HepG2 (cell line): ENCODE data around the gene SLC25A1. TPM values are rescaled to one million over a fixed set of nuclear protein-coding genes. Genes with fewer than 3 reads are reported as not detected.

Experiments
- ATF2 ChIP-seq: sonication (generic); formaldehyde crosslinking; IDR thresholded peaks from 2 replicates; pipeline ENCODE4 v1.4.0; 2020; ENCODE audit warnings: missing genetic modification reagents
- ATF6 ChIP-seq: sonication (generic); formaldehyde crosslinking; conservative IDR thresholded peaks from 2 replicates; pipeline ENCODE4 v1.4.0; 2020; ENCODE audit warnings: missing genetic modification reagents
- CREB1 ChIP-seq, 2 experiments: fragments of 450-650 bp in 1 of 2; IDR thresholded peaks; 2 replicates each; pipeline ENCODE4 v1.6.1; 2016 to 2017; ENCODE audit warnings: control low read depth in 1 of 2, mild to moderate bottlenecking in 1 of 2, missing compliant biosample characterization in 1 of 2, missing genetic modification characterization in 1 of 2
- DRAP1 ChIP-seq: IDR thresholded peaks from 2 replicates; pipeline ENCODE4 v1.6.1; 2016; ENCODE audit warnings: missing genetic modification reagents, missing compliant biosample characterization
- KDM4B ChIP-seq: sonication (generic); formaldehyde crosslinking; IDR thresholded peaks from 2 replicates; pipeline ENCODE4 v1.4.0; 2020; ENCODE audit warnings: missing genetic modification reagents
- KDM6A ChIP-seq: IDR thresholded peaks from 2 replicates; pipeline ENCODE4 v1.6.1; 2016; ENCODE audit warnings: low read depth
- KLF16 ChIP-seq, 2 experiments: sonication (generic) in 1 of 2; formaldehyde crosslinking in 1 of 2; IDR thresholded peaks; 2 replicates each; pipeline versions ENCODE4 v1.6.1 to v1.8.0; 2016 to 2023; ENCODE audit warnings: missing genetic modification reagents in 2 of 2, missing compliant biosample characterization in 1 of 2
- MAFF ChIP-seq: IDR thresholded peaks from 2 replicates; pipeline ENCODE4 v1.6.1; 2011; ENCODE audit warnings: low read depth, low read length, improper control_type of control experiment
- MTA1 ChIP-seq: sonication (generic); formaldehyde crosslinking; IDR thresholded peaks from 2 replicates; pipeline ENCODE4 v1.4.0; 2020; ENCODE audit warnings: missing genetic modification reagents, mild to moderate bottlenecking, borderline replicate concordance
- NCOA5 ChIP-seq: sonication (generic); formaldehyde crosslinking; IDR thresholded peaks from 2 replicates; pipeline ENCODE4 v1.4.0; 2020; ENCODE audit warnings: missing genetic modification reagents
- SMARCC2 ChIP-seq: fragments of 450-650 bp; IDR thresholded peaks from 2 replicates; pipeline ENCODE4 v1.6.1; 2017; ENCODE audit warnings: antibody characterized with exemption, mild to moderate bottlenecking
- TSC22D2 ChIP-seq: sonication (generic); formaldehyde crosslinking; IDR thresholded peaks from 2 replicates; pipeline ENCODE4 v1.5.1; 2020; ENCODE audit warnings: missing genetic modification reagents, mild to moderate bottlenecking, borderline replicate concordance
- YY1 ChIP-seq: IDR thresholded peaks from 2 replicates; pipeline ENCODE4 v1.6.1; 2011; ENCODE audit warnings: low read length, low read depth, moderate library complexity, mild to moderate bottlenecking; ENCODE audit not compliant: insufficient read depth, insufficient replicate concordance
- ZBTB26 ChIP-seq: IDR thresholded peaks from 2 replicates; pipeline ENCODE4 v1.6.1; 2016; ENCODE audit warnings: missing compliant biosample characterization, missing genetic modification reagents, borderline replicate concordance
- ZC3H13 ChIP-seq: sonication (generic); formaldehyde crosslinking; IDR thresholded peaks from 2 replicates; pipeline ENCODE4 v1.8.1; 2023; ENCODE audit warnings: mild to moderate bottlenecking, missing genetic modification reagents, moderate library complexity
- ZFP90 ChIP-seq: sonication (generic); formaldehyde crosslinking; IDR thresholded peaks from 2 replicates; pipeline ENCODE4 v1.8.0; 2022; ENCODE audit warnings: missing genetic modification reagents, mild to moderate bottlenecking, inconsistent platforms, borderline replicate concordance
- ZFY ChIP-seq: sonication (generic); formaldehyde crosslinking; IDR thresholded peaks from 2 replicates; pipeline ENCODE4 v1.4.0; 2020; ENCODE audit warnings: missing genetic modification reagents
- ZKSCAN8 ChIP-seq: IDR thresholded peaks from 2 replicates; pipeline ENCODE4 v1.6.1; 2016; ENCODE audit warnings: borderline replicate concordance, missing genetic modification reagents, missing compliant biosample characterization
- ZNF121 ChIP-seq: sonication (generic); formaldehyde crosslinking; IDR thresholded peaks from 2 replicates; pipeline ENCODE4 v1.5.0; 2020; ENCODE audit warnings: mild to moderate bottlenecking, missing genetic modification reagents
- ZNF264 ChIP-seq: sonication (generic); formaldehyde crosslinking; IDR thresholded peaks from 2 replicates; pipeline ENCODE4 v1.4.0; 2020; ENCODE audit warnings: missing genetic modification reagents
- ZNF282 ChIP-seq: fragments of 450-650 bp; IDR thresholded peaks from 2 replicates; pipeline ENCODE4 v1.6.1; 2018; ENCODE audit not compliant: partially characterized antibody
- ZNF326 ChIP-seq: sonication (generic); formaldehyde crosslinking; IDR thresholded peaks from 2 replicates; pipeline ENCODE4 v1.4.0; 2020; ENCODE audit warnings: missing genetic modification reagents, borderline replicate concordance
- ZNF607 ChIP-seq: sonication (generic); formaldehyde crosslinking; IDR thresholded peaks from 2 replicates; pipeline ENCODE4 v1.5.1; 2020; ENCODE audit warnings: missing genetic modification reagents, mild to moderate bottlenecking, borderline replicate concordance
- ZNF691 ChIP-seq: sonication (generic); formaldehyde crosslinking; IDR thresholded peaks from 2 replicates; pipeline ENCODE4 v1.4.0; 2020; ENCODE audit warnings: missing genetic modification reagents, low read depth, mild to moderate bottlenecking, borderline replicate concordance
- ZNF7 ChIP-seq: IDR thresholded peaks from 2 replicates; pipeline ENCODE4 v1.6.1; 2016; ENCODE audit warnings: missing biosample characterization, missing genetic modification reagents
- ZNF816 ChIP-seq: sonication (generic); formaldehyde crosslinking; IDR thresholded peaks from 2 replicates; pipeline ENCODE4 v1.8.0; 2022; ENCODE audit warnings: missing genetic modification reagents, mild to moderate bottlenecking, borderline replicate concordance
- polyA plus RNA-seq, 8 experiments: library from polyadenylated mRNA; depleted of rRNA in 3 of 8; stranded (reverse) in 7 of 8; unstranded in 1 of 8; fragments of >200 nt; fragmentation: Illumina TruSeq in 4 of 8; extraction: Trizol in 4 of 8; gene quantifications; 2 replicates each; pipeline versions ENCODE4 v1.2.1 to v1.2.3, GENCODE V29; 2011 to 2016; ENCODE audit warnings: low read depth in 4 of 8, missing spikeins in 1 of 8, mixed read lengths in 1 of 8; ENCODE audit not compliant: insufficient read depth in 1 of 8
- total RNA-seq, 5 experiments: library from RNA; depleted of rRNA; stranded (reverse); fragments of >200 nt; fragmentation: Illumina TruSeq; extraction: Trizol; gene quantifications; 2 replicates each; pipeline ENCODE4 v1.2.3, GENCODE V29; 2016; ENCODE audit warnings: low read depth in 1 of 5

The SLC25A1 gene
- total and polyA plus RNA-seq, 2 of the 13 experiments (the other 11 are each of a cell fraction or from before 2014, with no cell fraction given): 49.4 to 161 TPM

- TF ChIP-seq KLF16 (CRISPR knock-in tag; IDR thresholded peaks at IDR 0.05) (no peak), KDM6A (CRISPR knock-in tag) (no peak), ATF2 (CRISPR knock-in tag) (no peak), DRAP1 (CRISPR knock-in tag) (no peak), CREB1 (IDR thresholded peaks at IDR 0.05) (no peak), CREB1 (CRISPR knock-in tag; IDR thresholded peaks at IDR 0.05) (no peak), ZNF691 (CRISPR knock-in tag) (no peak), ZFY (CRISPR knock-in tag) (no peak), ZNF264 (CRISPR knock-in tag) (no peak), ZNF7 (CRISPR knock-in tag) (no peak), ZNF121 (CRISPR knock-in tag) (no peak), SMARCC2 (no peak), ZC3H13 (no peak), ZKSCAN8 (CRISPR knock-in tag) (no peak), ZBTB26 (CRISPR knock-in tag) (no peak), ZNF282 (no peak), MTA1 (CRISPR knock-in tag) (no peak), YY1 (no peak), ZNF607 (CRISPR knock-in tag) (peak; percentile 20; the same call in 1 of the 2 replicates), ATF6 (no peak), TSC22D2 (CRISPR knock-in tag) (no peak), KDM4B (no peak), ZNF816 (CRISPR knock-in tag) (no peak), ZFP90 (CRISPR knock-in tag) (no peak), NCOA5 (CRISPR knock-in tag) (no peak), MAFF (no peak), ZNF326 (CRISPR knock-in tag) (no peak)
Measured at GRCh38 chr22:19178065-19178656, 375 bp downstream of the SLC25A1 start (continued).
